Dermis blood vessel endothelial cell (primary cell): ENCODE data around the gene SHISA3. TPM values are rescaled to one million over a fixed set of nuclear protein-coding genes. Genes with fewer than 3 reads are reported as not detected.
A peak's percentile ranks its signal among the peaks of the same experiment; 100 is the strongest.
"Not testable (repeated sequence)": the region's sequence is repeated elsewhere in the genome, so short reads cannot be mapped to it uniquely, and the experiment has no call there.

Experiments
- DNase-seq: peaks from one replicate; pipeline ENCODE4 v3.0.0; 2010
- total RNA-seq: library from RNA; depleted of rRNA; stranded (reverse); fragments of >200 nt; gene quantifications from 2 replicates; pipeline ENCODE4 v1.2.3, GENCODE V29; 2014

Gene SHISA3
- total RNA-seq, result 2.0 and 2.7 TPM in 2 replicates

DNA sequence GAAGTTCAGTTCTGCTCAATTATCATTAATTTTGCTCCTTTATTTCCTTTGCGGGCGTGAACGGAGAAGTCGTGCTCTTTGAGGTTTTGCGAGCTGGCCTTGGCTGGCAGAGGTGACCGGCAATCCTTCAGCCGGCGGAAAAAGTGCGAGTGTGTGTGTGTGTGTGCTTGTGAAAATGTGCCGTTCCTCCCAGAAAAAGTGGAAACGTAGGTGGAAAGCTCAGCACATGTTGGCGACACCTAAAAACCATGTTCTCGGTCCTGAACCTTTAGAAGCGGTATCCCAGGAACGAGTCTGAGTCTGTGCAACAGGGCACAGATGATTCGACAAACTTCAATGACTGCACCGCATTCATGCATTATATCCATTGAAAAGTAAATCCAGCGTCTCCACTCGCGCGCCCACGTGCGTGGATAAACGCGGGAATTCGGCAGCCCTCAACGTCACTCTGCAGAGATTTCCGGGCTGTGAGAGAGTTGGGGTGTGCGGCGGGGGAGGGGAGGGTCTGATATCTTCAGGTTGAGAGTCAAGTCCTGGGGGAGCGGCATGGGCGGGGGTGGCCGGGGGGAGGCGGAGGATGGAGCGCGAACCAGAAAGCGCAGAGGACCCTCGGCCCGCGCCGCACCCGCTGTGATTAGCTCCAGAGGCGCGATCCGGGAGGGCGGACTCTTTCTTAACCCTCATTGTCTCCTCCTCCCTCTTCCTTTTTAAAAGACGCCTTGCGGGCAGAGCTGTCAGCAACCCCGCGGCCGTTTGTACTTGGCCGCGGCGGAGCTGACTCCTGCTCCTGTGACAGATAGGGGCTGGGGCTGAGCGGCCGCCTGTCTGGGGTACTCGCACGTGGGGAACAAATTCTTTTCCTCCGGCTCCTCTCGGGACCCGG lies at the start of gene SHISA3:
SHISA3 (plus strand) TSS at position 737 of the 883 bp plus-strand sequence. CDS start 569 bp downstream, outside the sequence.
- peak; percentile 50 for DNase-seq

DNA sequence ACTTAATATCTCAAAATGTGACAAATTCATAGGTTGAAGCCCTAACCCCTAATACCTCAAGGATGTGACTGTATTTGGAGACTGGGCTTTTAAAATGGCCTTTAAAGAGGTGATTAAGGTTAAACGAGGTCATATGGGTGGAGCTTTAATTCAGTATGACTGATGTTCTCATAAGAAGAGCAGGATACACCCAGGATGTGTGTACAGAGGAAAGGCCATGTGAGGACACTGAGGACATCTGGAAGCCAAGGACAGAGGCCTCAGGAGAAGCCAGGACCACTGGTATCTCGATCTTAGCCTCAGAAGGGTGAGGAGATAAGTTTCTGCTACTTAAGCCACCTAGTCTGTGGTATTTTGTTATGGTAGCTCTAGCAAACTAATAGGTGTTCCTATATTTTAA lies 49.0 kb upstream of the SHISA3 start:
- no peak for DNase-seq

DNA sequence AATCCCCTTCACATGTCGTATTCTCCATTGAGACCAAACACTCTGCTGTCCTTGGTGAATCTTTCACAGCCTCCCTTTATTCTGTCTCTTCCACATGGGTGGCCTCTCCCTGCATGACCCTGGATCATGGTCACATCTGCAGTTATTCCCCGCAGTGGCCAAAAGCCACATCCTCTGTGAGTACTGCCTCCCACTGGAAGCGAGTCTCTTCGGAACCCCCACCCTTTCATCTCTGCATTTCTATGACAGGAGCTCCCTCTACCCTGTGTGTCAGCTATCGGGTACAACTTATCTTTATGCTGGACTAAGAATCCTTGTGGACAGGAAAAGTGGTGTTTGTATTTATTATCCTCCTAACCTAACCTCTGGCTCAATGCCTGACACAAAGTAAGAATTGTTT lies 48.6 kb upstream of the SHISA3 start:
- no peak for DNase-seq

GRCh38 chr4:42350611-42351182 lies 46.6 kb upstream of the SHISA3 start:
- DNase-seq, result no peak

- DNase-seq, result no peak
Observed at GRCh38 chr4:42352049-42352448, 45.2 kb upstream of the SHISA3 start.

- DNase-seq, result no peak
Observed at GRCh38 chr4:42357325-42357724, 40.0 kb upstream of the SHISA3 start.

DNA sequence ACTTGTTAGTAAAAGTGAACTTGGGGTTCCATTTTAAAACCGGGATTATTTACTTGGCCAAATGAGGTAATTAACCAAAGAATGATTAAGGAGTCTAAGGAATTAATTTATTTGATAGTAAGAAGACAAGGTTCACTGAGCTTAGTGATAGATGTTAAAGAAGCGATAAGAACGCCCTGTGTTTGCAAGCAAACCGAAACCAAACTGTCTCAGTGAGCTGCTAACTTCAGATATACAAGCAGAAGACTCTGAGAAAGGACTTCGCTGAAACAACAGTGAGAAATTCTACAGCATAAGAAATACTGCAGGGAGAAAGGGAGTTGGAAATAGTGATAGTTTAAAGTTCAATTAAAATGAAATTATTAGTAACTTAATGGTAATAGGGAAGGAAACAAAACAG lies 37.6 kb upstream of the SHISA3 start:
- DNase-seq, result peak; percentile 15

- DNase-seq, result no peak
Observed at GRCh38 chr4:42360256-42360669, 37.0 kb upstream of the SHISA3 start.

GRCh38 chr4:42361456-42361855 lies 35.8 kb upstream of the SHISA3 start:
- no peak for DNase-seq

DNA sequence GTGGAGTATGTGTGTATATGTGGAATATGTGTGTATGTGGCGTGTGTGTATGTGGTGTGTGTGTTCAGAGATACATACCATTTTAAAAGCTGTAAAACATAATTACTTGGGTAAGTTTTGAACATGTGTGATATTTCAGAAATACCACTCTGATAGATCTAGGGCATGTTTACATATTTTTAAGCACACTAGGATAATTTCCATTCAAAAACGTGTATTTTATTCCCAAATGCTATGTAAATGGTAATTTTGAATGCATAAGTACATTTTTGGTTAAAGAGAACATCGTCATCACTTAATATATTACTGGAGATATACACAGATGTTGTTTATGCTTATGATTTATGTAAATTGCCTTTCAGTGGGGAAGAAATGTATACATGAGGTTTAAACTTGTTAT lies 34.7 kb upstream of the SHISA3 start:
- DNase-seq, result no peak

DNA sequence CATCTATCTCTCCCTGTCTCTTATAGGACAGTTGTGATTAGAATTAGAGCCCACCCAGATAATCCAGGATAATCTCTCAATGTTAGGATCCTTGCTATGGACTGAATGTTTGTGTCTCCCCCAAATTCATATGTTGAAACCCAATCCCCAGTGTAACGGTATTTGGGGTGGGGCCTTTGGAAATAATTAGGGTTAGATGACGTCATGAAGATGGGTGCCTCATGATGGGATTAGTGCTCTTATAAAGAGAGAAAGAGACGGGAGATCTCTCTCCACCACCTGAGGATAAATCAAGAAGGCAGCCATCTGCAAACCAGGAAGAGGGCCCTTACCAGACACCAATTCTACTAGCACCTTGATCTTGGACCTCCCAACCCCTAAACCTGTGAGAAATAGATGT lies 33.7 kb upstream of the SHISA3 start:
- no peak for DNase-seq

GRCh38 chr4:42364266-42365053 lies 32.8 kb upstream of the SHISA3 start:
- no peak for DNase-seq

- DNase-seq, result peak; percentile 4
Observed at GRCh38 chr4:42366959-42367358, 30.3 kb upstream of the SHISA3 start.

GRCh38 chr4:42369489-42369888 lies 27.8 kb upstream of the SHISA3 start:
- DNase-seq, result no peak

DNA sequence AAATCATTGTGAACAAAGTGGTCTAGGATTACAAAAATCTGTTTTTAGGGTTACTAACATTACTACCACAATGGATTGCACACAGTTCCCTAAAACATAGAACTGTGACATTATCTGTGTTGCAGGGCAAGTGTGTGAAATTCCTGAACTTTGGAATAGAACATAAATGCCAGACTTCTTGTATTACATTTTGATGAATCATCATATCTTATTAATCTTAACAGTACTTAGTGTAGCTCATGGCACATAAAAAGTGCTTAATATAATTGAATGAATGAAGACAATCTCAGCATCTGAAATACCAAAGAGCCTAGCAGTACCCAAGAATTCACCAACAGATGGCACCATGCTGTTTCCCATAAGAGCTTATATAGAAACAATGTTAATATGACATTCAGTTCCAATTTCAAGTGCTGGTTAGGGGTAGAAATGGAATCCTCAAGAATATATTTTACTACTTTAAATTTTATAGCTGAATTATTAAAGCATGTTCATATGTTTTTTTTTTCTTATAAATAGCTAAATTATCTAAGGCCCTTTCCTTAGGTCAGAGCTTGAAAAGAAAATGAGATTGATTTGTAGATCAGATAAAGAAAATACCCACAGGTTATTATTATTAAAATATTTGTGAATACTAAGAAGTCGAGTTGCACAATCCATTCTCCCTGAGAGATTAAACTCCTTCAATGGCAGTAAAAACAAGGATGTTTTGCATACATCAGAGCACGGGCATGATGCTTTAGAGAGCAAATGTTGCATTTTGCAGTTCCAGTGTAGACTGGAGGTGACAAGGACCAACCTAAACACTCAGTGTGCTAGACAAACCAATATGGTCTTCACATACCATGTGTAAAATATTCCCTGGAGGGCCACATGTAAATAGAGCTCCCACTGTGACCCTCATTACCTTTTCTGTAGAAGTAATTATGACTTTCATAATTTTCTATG lies 25.7 kb upstream of the SHISA3 start:
- DNase-seq, result peak; percentile 87

GRCh38 chr4:42372303-42372702 lies 25.0 kb upstream of the SHISA3 start:
- not testable (repeated sequence) for DNase-seq

DNA sequence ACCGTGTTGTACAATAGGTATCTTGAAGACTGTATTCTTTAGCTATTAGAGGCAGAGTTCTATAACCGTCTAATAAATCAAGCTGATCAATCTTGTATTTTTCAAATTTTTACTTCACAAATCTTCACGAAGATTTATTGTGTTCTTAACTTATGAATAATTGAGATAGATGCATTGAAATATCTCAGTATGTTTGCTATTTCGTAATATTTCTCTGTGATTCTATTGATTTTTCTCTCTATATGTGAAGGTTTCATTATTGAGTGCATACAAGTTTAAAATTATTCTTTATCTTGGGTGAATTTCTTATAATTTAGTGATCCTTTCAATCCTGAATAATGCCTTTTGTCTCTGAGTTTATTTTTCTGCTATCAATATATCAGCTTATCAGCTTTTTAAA lies 19.8 kb upstream of the SHISA3 start:
- no peak for DNase-seq

GRCh38 chr4:42381666-42382065 lies 15.6 kb upstream of the SHISA3 start:
- DNase-seq, result no peak

DNA sequence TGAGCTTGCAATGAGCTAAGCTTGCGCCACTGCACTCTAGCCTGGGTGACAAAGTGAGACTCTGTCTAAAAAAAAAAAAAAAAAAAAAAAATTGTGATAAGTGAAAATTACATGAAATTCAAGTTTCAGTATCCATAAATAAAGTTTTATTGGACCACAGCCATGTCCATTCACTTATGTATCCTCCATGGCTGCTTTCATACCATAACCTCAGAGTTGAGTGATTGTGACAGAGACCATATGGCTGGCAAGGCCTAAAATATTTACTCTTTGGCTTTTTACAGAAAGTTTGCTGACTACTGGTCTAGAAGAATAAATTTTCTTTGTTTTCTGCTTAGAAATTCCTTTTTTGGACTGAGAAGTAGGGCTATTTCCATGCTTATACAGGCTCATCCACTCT lies 11.8 kb upstream of the SHISA3 start:
- no peak for DNase-seq

GRCh38 chr4:42390622-42391354 lies 6.5 kb upstream of the SHISA3 start:
- DNase-seq, result no peak

DNA sequence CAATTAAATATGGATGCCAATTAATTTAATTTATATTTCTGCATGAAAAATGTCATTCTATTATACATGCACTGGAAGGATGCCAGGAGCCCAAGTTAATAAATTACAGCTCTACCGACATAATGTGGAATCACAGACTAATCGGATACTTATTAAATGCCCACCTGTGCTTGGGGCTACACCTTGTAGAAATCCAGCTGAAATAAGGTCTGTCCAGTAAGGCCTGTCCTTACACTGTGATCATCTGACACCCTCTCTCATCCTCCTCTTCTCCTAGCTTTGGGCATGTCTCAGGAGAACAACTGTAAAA lies 6.0 kb upstream of the SHISA3 start:
- DNase-seq, result no peak

DNA sequence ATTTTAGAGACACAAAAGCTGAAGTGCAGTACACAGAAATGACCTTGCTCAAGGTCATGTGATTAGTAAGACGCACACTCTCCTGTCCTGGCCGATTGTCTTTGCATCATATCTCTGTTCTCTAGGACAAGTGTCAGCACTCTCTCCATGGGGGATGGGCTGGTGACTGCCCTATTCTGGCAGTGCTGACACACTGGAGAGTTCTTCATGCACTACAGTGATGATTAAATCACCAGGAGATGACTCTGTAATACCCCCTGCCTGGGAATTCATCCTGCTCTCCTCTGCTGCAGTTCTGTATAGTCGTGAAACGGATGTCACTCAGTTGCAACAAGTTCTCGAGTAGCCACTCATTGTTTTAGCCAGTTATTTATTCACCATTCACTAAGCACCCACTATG lies 5.3 kb upstream of the SHISA3 start:
- no peak for DNase-seq
